SJSA1 (cell line): Measurements from ENCODE around the gene LRCH3. TPM values are rescaled to one million over a fixed set of nuclear protein-coding genes. Genes with fewer than 3 reads are reported as not detected.

Source experiments
- DNase-seq, 2 experiments: peaks; one replicate each; pipeline ENCODE4 v3.0.0-alpha.2; 2015 to 2020; ENCODE audit warnings: low spot score in 2 of 2, low read depth in 1 of 2
- H3K27ac ChIP-seq: fragments of 250-450 bp; sonication (Bioruptor Pico); 2 replicates; pipeline ENCODE4 v1.5.1; 2020; ENCODE audit warnings: mild to moderate bottlenecking, moderate library complexity
- H3K27me3 ChIP-seq: fragments of 250-450 bp; sonication (Bioruptor Pico); replicated peaks from 2 replicates; pipeline ENCODE4 v1.5.1; 2020; ENCODE audit warnings: mild to moderate bottlenecking, moderate library complexity
- H3K36me3 ChIP-seq: fragments of 250-450 bp; sonication (Bioruptor Pico); 2 replicates; pipeline ENCODE4 v1.5.1; 2020; ENCODE audit warnings: mild to moderate bottlenecking
- H3K4me1 ChIP-seq: fragments of 250-450 bp; sonication (Bioruptor Pico); replicated peaks from 2 replicates; pipeline ENCODE4 v1.6.1; 2021; ENCODE audit warnings: mild to moderate bottlenecking
- H3K4me3 ChIP-seq: fragments of 250-450 bp; sonication (Bioruptor Pico); 2 replicates; pipeline ENCODE4 v1.5.1; 2020; ENCODE audit warnings: mild to moderate bottlenecking
- H3K9me3 ChIP-seq: fragments of 250-450 bp; sonication (Bioruptor Pico); replicated peaks from 2 replicates; pipeline ENCODE4 v1.5.1; 2020; ENCODE audit warnings: mild to moderate bottlenecking
- total RNA-seq: library from RNA; depleted of rRNA; stranded (reverse); fragments of >200 nt; shearing (Covaris generic); gene quantifications from 2 replicates; pipeline ENCODE4 v1.2.3, GENCODE V29; 2014

LRCH3 gene
- total RNA-seq, 1 experiment from 2014 or later = 21.2 TPM

- Histone ChIP-seq H3K36me3 (peaks cover 39% of the 10 kb centered on the region), H3K27ac (no peak overlapping the region), H3K9me3 (no peaks in the 10 kb centered on the region), H3K4me3 (no peak overlapping the region), H3K4me1 (no peaks in the 10 kb centered on the region), H3K27me3 (no peaks in the 10 kb centered on the region)
- no peak for DNase-seq
These were observed 32.5 kb upstream of the LRCH3 start for GRCh38 chr3:197758512-197758911.

- no peaks in the 10 kb centered on the region for H3K9me3 ChIP-seq
- H3K36me3 ChIP-seq = peaks cover 50% of the 10 kb centered on the region
- no peaks in the 10 kb centered on the region for H3K4me1 ChIP-seq
- no peak for DNase-seq
- H3K4me3 ChIP-seq = no peak overlapping the region
- H3K27ac ChIP-seq = no peak overlapping the region
- H3K27me3 ChIP-seq = no peaks in the 10 kb centered on the region
These were observed 29.3 kb upstream of the LRCH3 start for GRCh38 chr3:197761784-197762183.

GRCh38 chr3:197775317-197775716 is 15.7 kb upstream of the LRCH3 start:
- no peaks in the 10 kb centered on the region for H3K4me1 ChIP-seq
- H3K4me3 ChIP-seq = no peak overlapping the region
- DNase-seq = no peak
- no peaks in the 10 kb centered on the region for H3K9me3 ChIP-seq
- peaks cover 54% of the 10 kb centered on the region for H3K36me3 ChIP-seq
- no peak overlapping the region for H3K27ac ChIP-seq
- H3K27me3 ChIP-seq = no peaks in the 10 kb centered on the region

- H3K27ac ChIP-seq = no peak overlapping the region
- H3K4me1 ChIP-seq = no peaks in the 10 kb centered on the region
- H3K36me3 ChIP-seq = peaks cover 26% of the 10 kb centered on the region
- H3K4me3 ChIP-seq = no peak overlapping the region
- no peaks in the 10 kb centered on the region for H3K27me3 ChIP-seq
- DNase-seq = no peak
- no peaks in the 10 kb centered on the region for H3K9me3 ChIP-seq
These were observed 8.8 kb upstream of the LRCH3 start for GRCh38 chr3:197782230-197782629.

GRCh38 chr3:197784019-197784585 is 7.0 kb upstream of the LRCH3 start:
- Histone ChIP-seq H3K4me3 (no peak overlapping the region), H3K36me3 (peaks cover 9% of the 10 kb centered on the region), H3K27me3 (no peaks in the 10 kb centered on the region), H3K9me3 (no peaks in the 10 kb centered on the region), H3K4me1 (no peaks in the 10 kb centered on the region), H3K27ac (no peak overlapping the region)
- no peak for DNase-seq

GRCh38 chr3:197787412-197787811 is 3.6 kb upstream of the LRCH3 start:
- Histone ChIP-seq H3K36me3 (peaks cover 9% of the 10 kb centered on the region), H3K9me3 (no peaks in the 10 kb centered on the region), H3K27ac (no peak overlapping the region), H3K27me3 (no peaks in the 10 kb centered on the region), H3K4me1 (0 out of 2 replicates have a peak, but pooled peaks cover 3% of the 10 kb centered on the region), H3K4me3 (no peak overlapping the region)
- DNase-seq = no peak

- DNase-seq = no peak
- Histone ChIP-seq H3K27me3 (no peaks in the 10 kb centered on the region), H3K27ac (no peak overlapping the region), H3K4me3 (no peak overlapping the region), H3K9me3 (no peaks in the 10 kb centered on the region), H3K36me3 (peaks cover 15% of the 10 kb centered on the region), H3K4me1 (peaks cover 12% of the 10 kb centered on the region)
These were observed 1.7 kb upstream of the LRCH3 start for GRCh38 chr3:197789309-197789708.

- Histone ChIP-seq H3K27ac (no peak overlapping the region), H3K27me3 (no peaks in the 10 kb centered on the region), H3K4me1 (peaks cover 12% of the 10 kb centered on the region), H3K4me3 (peak overlapping the region; percentile 96; the same call in 1 of the 2 replicates), H3K36me3 (peaks cover 17% of the 10 kb centered on the region), H3K9me3 (no peaks in the 10 kb centered on the region)
- DNase-seq = no peak
These were observed 1.0 kb upstream of the LRCH3 start for GRCh38 chr3:197790033-197790432.

- Histone ChIP-seq H3K9me3 (no peaks in the 10 kb centered on the region), H3K4me1 (peaks cover 12% of the 10 kb centered on the region), H3K27ac (peak overlapping the region; percentile 97), H3K36me3 (peaks cover 24% of the 10 kb centered on the region), H3K4me3 (peak overlapping the region; percentile 96), H3K27me3 (no peaks in the 10 kb centered on the region)
- peak in 1 of 2 experiments; percentile 37 for DNase-seq
These were observed 1.0 kb downstream of the LRCH3 start for GRCh38 chr3:197791892-197792647.

- DNase-seq = no peak
- Histone ChIP-seq H3K4me3 (no peak overlapping the region), H3K9me3 (no peaks in the 10 kb centered on the region), H3K27me3 (no peaks in the 10 kb centered on the region), H3K4me1 (peaks cover 12% of the 10 kb centered on the region), H3K27ac (no peak overlapping the region), H3K36me3 (peaks cover 24% of the 10 kb centered on the region)
These were observed 2.2 kb downstream of the LRCH3 start for GRCh38 chr3:197793247-197793646.

- no peaks in the 10 kb centered on the region for H3K9me3 ChIP-seq
- no peak for DNase-seq
- H3K4me1 ChIP-seq = peaks cover 15% of the 10 kb centered on the region
- H3K36me3 ChIP-seq = peaks cover 24% of the 10 kb centered on the region
- no peaks in the 10 kb centered on the region for H3K27me3 ChIP-seq
- no peak overlapping the region for H3K4me3 ChIP-seq
- no peak overlapping the region for H3K27ac ChIP-seq
These were observed 3.1 kb downstream of the LRCH3 start for GRCh38 chr3:197794115-197794514.

- Histone ChIP-seq H3K36me3 (peaks cover 24% of the 10 kb centered on the region), H3K27me3 (no peaks in the 10 kb centered on the region), H3K9me3 (no peaks in the 10 kb centered on the region), H3K4me3 (no peak overlapping the region), H3K27ac (no peak overlapping the region), H3K4me1 (peaks cover 16% of the 10 kb centered on the region)
- no peak for DNase-seq
These were observed 4.1 kb downstream of the LRCH3 start for GRCh38 chr3:197795200-197795599.

GRCh38 chr3:197796087-197796486 is 5.0 kb downstream of the LRCH3 start:
- H3K9me3 ChIP-seq = no peaks in the 10 kb centered on the region
- H3K36me3 ChIP-seq = peaks cover 23% of the 10 kb centered on the region
- H3K4me3 ChIP-seq = no peak overlapping the region
- H3K27ac ChIP-seq = no peak overlapping the region
- H3K27me3 ChIP-seq = no peaks in the 10 kb centered on the region
- peaks cover 13% of the 10 kb centered on the region for H3K4me1 ChIP-seq
- DNase-seq = no peak

- H3K4me3 ChIP-seq = no peak overlapping the region
- no peak for DNase-seq
- no peak overlapping the region for H3K27ac ChIP-seq
- peaks cover 4% of the 10 kb centered on the region; the same call in 1 of the 2 replicates for H3K4me1 ChIP-seq
- H3K36me3 ChIP-seq = peaks cover 13% of the 10 kb centered on the region; the same call in 1 of the 2 replicates
- H3K9me3 ChIP-seq = no peaks in the 10 kb centered on the region
- no peaks in the 10 kb centered on the region for H3K27me3 ChIP-seq
These were observed 7.8 kb downstream of the LRCH3 start for GRCh38 chr3:197798863-197799262.
